ENCODE measurements around the gene AKT1S1.

DNA sequence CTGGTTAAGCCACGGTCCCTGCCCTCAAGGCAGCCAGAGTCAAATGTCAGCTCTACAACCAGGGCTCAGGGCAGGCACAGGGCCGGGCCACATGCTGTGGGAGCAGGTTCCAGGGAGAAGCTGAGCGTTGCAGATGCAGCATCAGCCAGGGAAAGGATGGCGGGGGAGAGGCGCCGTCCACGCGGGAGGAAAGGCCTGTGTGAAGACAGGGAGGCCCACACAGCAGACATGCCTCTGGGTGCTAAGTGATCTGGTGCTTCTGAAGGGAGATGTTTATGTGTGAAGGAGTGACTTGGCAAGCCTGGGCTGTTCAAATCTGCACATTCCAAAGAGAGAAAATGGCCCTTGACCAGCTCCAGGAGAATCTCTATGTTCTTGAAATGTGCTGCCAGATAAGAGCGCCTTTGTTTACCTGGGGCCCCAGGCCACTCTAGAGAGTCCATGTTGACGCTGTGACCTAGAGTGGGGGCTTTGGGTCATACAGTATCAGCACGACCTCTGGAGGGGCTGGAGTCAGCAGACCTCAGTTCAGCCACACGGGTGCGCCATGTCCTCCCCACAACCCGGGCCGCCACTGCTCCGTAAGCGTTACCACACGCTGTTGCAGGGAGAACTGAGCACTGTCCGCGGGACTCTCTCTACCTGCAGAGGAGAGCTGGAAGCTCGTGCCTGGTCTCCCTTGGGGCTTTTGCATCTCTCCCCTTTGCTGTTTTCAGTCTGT, 36.0 kb upstream of the AKT1S1 start:
- TF ChIP-seq CTCF (IDR thresholded peaks at IDR 0.05) (no peak), POLR2A (IDR thresholded peaks at IDR 0.05) (no peak)
